Suprapubic skin (tissue), 4 donors: Measurements from ENCODE around the gene CRIP2.

Source experiments
- EP300 ChIP-seq: sonication (generic); formaldehyde crosslinking; IDR thresholded peaks from one replicate; pipeline ENCODE4 v1.6.1; 2017; ENCODE audit warnings: antibody characterized with exemption
- POLR2A ChIP-seq, 2 donors: fragments of 450-650 bp; IDR thresholded peaks; one replicate each; pipeline ENCODE4 v1.6.1; 2017; ENCODE audit warnings: antibody characterized with exemption in 2 of 2, mild to moderate bottlenecking in 2 of 2, moderate library complexity in 2 of 2
- POLR2AphosphoS5 ChIP-seq, 3 donors: sonication (generic); formaldehyde crosslinking; IDR thresholded peaks; one replicate each; pipeline ENCODE4 v1.6.1; 2017; ENCODE audit warnings: antibody characterized with exemption in 3 of 3
- TF ChIP-seq, protein P1 (sequence below), 2 donors: fragments of 200-600 bp in 1 of 2; fragments of 450-650 bp in 1 of 2; sonication (generic) in 1 of 2; IDR thresholded peaks; one replicate each; pipeline ENCODE4 v1.5.1; 2016 to 2019; ENCODE audit warnings: antibody characterized with exemption in 2 of 2, mild to moderate bottlenecking in 1 of 2, moderate library complexity in 1 of 2

DNA sequence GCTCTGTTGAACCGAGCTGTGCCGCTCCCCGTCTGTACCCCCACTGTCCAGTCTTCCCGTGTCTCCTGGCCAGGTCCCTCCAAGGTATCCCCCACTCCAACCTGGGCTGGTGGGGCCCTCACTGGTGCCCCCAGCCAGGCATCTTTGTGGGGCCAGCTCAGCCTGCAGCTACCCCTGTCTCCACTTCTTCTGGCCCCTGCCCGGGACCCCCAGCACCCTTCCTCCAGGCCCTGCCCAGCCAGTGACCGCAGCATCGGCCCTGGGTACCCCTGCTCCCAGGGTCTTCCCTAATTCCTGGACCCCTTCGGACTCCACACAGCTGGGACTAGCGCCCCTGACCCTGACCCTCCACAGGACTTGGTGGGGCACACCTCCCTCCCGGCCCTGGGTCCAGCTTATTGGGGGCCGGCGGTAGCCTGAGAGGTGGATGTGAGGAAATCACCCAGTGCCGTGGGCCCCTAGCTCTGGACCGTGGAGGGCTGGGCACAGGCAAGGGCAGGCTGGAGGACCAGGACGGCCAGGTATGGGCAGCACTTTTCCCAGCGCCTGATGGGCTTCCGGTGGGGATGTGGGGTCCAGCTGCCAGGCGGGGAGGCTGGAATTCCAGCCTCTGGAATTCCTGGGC is 8.0 kb downstream of the CRIP2 start:
- TF ChIP-seq POLR2A (IDR thresholded peaks at IDR 0.05) (no peak), POLR2AphosphoS5 (IDR thresholded peaks at IDR 0.05) (no peak), EP300 (no peak)
- TF ChIP-seq, protein P1, sequence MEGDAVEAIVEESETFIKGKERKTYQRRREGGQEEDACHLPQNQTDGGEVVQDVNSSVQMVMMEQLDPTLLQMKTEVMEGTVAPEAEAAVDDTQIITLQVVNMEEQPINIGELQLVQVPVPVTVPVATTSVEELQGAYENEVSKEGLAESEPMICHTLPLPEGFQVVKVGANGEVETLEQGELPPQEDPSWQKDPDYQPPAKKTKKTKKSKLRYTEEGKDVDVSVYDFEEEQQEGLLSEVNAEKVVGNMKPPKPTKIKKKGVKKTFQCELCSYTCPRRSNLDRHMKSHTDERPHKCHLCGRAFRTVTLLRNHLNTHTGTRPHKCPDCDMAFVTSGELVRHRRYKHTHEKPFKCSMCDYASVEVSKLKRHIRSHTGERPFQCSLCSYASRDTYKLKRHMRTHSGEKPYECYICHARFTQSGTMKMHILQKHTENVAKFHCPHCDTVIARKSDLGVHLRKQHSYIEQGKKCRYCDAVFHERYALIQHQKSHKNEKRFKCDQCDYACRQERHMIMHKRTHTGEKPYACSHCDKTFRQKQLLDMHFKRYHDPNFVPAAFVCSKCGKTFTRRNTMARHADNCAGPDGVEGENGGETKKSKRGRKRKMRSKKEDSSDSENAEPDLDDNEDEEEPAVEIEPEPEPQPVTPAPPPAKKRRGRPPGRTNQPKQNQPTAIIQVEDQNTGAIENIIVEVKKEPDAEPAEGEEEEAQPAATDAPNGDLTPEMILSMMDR (IDR thresholded peaks at IDR 0.05): no peak
